ENCODE results near the gene LRP1B.
"Not testable (repeated sequence)": the region's sequence is repeated elsewhere in the genome, so short reads cannot be mapped to it uniquely, and the experiment has no call there.

Gene LRP1B

DNA sequence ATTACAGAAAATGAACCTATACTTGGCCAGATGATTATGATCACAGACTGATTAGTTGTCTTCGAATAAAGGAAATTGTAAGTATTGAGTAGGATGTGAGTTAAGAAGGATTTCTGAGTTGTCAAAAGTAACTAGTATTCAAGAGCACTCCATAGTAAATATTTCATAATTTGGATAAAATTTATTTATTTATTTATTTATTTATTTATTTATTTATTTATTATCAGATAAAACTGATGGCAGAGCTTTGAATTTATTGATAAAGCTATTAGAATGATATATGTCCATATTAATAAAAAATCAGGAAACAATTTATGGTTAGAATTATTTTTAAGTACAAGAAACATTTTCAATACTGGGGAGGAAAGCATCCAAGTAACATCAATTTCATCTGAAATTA, 1634.1 kb downstream of the LRP1B start:
- DNase-seq (ENCODE audit: low read depth in 2 of 2, low spot score in 1 of 2): no peak

DNA sequence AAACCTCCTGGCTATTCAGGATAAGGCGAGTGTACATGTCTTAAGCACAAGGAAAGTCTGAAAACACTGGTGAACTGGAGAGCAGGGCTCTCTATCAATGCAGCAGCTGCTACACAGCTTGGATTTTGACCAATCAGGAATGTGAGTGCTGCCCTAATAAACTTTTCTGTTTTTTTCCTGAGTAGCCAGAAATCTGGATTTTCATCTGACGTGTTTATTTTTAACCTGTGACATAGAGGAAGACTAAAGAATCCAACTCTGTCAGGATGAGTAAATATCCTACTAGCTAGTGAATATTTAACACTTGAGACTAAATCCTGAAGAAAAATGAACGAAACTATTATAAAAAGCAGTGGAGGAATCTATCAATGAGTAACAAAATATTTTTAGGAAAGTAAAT, 1638.9 kb downstream of the LRP1B start:
- no peak for DNase-seq (ENCODE audit: low read depth in 2 of 2, low spot score in 1 of 2)

DNA sequence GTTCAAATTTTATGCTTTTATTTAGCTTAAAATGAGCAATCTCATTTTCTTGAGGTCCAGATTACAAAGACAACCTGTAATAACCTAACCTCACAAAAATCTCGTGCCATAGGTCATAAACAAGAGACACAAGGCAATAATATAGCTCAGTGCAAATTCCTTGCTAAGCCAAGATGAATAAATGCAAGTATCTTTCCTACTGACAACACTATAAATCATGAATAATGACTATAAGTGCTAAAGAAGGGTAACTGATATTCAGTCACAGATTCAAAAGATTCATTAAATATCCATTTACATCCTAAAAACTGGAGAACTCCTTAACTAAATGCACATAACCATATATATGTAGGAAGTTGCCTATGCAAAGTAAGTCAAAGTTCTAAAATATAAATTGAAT, 1641.6 kb downstream of the LRP1B start:
- no peak for DNase-seq (ENCODE audit: low read depth in 2 of 2, low spot score in 1 of 2)

DNA sequence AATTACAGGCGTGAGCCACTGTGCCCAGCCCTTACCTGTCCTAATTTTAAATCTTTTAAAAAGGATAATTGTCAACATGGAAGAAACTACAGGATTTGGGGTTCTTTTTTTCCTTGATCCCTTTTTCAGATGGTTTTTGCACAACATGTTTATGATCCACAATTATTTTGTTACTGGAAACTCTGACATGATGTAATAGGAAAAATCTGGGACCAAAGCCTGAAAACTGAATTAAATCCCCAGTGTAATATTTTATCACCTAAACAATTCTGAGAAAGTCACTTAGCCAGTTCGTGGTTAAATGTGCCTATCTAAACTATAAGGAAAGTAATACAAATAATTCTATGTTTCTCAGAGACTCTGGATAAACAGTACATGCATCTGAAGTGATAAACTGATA, 1649.7 kb downstream of the LRP1B start:
- no peak for DNase-seq (ENCODE audit: low read depth in 2 of 2, low spot score in 1 of 2)

DNA sequence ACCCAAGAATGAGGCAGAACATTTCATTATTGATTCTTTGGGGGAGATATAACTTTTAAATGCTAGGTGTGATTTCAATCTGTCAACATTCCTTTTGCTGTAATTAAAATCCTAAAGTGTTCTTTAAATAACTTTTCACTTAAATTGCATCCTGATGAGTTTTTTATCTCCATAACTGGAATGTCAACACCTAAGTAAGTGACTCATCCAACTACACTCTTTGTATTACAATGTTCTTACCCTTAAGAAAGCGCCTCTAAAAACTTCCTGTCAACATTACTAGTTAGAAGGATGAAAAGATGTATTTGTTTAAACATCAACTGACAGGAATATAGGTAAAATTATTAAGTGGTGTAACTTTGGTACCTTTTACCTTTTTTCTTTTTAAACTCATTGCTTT, 1657.0 kb downstream of the LRP1B start:
- no peak for DNase-seq (ENCODE audit: low read depth in 2 of 2, low spot score in 1 of 2)

DNA sequence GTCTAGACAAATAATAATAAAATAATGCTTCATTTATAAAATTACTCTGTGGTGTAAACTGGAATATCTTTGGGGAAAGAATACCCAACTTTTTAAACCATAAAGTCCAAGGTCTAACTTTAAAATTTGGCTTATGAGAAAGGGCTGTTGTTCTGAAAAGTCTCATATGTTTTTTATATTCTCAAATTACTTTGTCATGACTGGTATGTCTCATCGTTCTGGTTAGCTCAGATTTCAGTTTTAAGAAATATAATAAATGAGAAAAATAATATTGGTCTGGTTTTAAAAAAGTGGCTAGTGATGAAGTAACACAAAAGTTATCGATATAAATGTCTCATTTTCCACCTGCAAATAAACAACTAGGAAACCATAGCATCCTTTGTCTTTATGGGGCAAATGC, 1658.1 kb downstream of the LRP1B start:
- no peak for DNase-seq (ENCODE audit: low read depth in 2 of 2, low spot score in 1 of 2)

DNA sequence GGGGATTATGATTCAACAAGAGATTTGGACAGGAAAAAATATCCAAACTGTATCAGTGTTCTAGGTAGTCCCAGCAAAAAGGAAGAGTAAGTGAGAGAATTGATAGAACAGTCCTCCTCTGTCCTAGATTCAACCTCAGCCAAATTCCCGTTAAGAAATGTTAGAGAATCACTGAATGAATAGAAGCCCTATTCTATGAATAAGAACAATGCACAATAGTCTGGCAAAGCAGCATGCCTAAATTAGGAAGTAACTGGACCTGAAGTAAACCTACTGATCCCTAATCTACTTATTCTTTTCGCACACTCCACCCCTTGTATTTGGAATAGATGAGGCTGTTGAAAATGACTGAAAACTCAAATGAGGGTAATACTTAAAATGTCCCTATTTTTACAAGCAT, 1665.5 kb downstream of the LRP1B start:
- DNase-seq (ENCODE audit: low read depth in 2 of 2, low spot score in 1 of 2): no peak

DNA sequence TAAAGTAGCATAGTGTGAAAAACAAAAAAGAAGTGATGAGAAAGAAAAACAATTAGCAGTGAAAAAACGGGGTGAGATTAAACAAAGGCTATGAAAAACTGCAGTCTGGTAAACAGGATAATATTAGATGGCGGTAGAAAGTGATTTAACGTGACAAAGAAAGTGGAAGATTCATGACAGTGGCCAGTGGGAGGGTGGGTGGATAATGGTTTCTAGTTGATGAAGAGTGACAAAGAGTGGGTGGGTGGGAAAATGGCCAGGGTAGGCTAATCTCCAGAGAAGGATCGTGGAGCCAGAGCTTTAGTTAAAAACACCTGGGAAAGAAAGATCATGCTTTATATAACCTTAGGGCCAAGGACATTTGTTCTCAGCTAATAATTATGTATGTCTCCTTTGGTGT, 1667.8 kb downstream of the LRP1B start:
- no peak for DNase-seq (ENCODE audit: low read depth in 2 of 2, low spot score in 1 of 2)

DNA sequence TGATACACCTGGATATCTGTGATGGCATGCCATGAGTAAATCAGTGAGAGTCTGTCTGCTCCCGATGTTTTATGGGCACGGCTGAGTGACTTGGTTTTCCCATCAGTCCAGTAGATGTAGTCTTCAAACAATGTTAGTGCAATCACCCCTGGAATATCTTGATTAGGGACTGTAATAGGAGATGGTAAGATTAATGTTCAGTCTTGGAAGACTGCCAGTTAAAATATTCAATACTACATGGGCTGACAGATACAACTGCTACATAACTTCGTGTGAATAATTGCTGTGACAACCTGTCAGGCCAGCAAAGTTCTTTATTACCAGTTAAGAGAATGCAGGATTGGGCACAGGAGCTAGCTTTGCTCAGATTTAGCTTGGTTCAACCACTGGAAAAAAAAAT, 1673.3 kb downstream of the LRP1B start:
- no peak for DNase-seq (ENCODE audit: low read depth in 2 of 2, low spot score in 1 of 2)

DNA sequence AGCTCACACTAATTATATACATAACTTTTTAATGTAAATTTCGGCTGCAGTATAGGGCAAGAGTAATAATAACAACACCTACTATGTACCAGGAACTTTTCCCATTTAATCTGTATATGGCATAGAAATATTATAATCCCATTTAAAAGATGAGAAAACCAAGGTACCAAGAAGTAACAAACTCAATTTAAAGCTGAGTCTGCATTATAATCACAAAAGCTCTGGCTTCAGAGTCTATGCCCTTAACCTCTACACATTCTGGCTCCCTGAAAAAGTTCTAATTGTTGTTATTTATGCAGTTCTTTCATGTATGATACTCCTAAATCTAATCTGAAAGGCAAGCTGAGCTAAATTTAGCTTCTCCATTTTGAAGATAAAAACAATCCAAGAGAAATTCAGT, 1675.5 kb downstream of the LRP1B start:
- DNase-seq (ENCODE audit: low read depth in 2 of 2, low spot score in 1 of 2): no peak

DNA sequence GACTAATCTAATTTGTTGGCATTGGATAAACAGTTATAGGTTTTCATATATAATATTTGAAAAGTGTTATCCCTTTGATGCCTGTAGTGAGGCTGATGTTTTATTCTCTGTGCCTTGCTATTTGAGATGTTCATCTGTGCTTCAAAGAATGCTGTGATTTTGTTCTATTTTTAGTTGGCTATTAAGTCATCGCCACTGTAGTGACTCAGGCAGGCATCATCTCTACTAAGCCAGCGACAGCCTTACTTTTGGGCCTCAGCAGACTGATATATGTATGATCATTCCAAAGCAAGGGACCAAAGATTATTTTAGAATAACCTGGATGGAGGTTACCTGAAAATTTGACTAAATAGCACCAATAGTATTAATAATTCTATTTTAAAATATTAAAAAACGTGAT, 1676.1 kb downstream of the LRP1B start:
- no peak for DNase-seq (ENCODE audit: low read depth in 2 of 2, low spot score in 1 of 2)

DNA sequence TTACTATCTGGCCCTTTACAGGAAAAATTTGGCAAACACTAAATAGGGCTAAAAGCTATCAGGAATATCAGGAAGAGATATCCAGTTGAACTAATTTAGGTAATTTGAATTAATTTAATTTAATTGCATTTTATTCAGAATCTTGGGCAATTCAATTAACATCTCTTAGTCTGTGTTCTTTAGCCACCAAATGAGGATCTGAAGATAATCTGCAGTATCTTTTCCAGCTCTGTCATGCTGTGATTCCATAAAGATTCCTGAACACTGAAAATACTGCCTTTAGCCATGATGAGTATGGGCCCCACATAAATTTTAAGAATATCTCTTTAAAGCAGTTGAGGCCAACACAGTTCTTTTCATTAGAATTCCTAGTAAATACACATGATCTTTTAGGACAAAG, 1679.5 kb downstream of the LRP1B start:
- no peak for DNase-seq (ENCODE audit: low read depth in 2 of 2, low spot score in 1 of 2)

DNA sequence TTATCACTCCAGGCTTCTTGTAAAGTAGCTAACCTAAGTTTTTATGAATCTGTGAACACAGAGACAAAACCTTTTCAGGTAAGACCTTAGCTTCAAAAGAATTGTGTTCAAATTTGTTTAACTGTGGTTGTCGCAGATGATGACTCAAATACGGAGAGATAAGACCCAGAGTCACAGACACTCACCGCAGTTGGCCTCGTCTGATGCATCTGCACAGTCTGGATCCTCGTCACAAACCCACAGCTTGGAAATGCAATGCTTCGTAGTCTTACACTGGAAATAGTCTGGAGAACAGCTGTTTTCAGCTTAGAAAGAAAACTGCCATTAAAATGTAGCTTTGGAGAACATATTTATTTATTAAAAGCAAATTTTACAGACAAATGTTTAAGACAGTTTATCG, 1688.5 kb downstream of the LRP1B start:
- DNase-seq (ENCODE audit: low read depth in 2 of 2, low spot score in 1 of 2): no peak

DNA sequence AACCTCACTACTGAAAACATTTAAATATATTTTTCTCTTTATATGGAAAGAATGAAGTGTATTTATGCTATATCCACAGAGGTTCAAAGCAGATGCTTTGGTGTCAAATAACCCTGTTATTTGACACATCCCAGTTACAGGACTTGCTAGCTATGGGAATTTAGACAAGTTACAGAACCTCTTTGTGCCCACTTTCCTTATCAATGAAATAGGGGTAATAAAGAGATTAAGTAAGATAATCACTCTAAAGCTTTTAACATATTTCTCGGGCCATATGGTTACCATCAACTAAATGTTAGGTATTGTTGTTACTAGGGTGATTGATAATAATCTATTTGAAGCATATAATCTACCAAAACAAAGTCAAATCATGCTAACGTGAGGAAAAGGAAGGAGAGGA, 1690.0 kb downstream of the LRP1B start:
- DNase-seq (ENCODE audit: low read depth in 2 of 2, low spot score in 1 of 2): no peak

DNA sequence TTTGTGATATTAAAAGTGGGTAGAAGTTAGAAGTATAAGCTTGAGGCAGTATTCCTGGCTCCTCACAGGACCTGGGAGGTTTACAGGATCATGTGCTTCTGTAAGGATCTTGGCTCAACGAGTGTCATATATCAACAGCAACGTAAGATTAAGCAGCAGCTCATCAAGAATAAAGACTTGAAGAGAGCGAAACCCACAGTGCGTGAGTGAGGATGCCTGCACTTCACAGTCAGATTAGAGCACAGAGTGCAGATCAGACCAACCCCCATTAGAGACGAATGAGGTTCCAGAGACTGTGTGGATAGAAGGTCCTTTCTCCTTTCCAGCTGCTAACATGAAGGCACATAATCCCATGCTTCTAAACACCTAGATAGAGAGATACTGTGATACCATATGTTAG, 1693.9 kb downstream of the LRP1B start:
- no peak for DNase-seq (ENCODE audit: low read depth in 2 of 2, low spot score in 1 of 2)

DNA sequence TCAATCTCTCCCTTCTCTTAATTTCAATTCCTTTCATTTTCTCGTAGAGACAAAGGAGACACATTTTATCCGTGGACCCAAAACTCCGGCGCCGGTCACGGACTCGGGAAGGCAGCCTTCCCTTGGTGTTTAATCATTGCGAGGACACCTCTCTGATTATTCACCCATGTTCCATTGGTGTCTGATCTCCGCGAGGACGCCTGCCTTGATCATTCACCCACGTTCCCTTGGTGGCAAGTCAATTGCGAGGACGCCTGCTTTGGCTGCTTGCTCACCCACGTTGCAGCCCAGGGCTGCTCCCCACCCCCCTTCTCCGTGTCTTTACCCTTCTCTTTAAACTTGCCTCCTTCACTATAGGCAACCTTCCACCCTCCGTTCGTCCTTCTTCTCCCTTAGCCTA, 1703.8 kb downstream of the LRP1B start:
- not testable (repeated sequence) for DNase-seq (ENCODE audit: low read depth in 2 of 2, low spot score in 1 of 2)

DNA sequence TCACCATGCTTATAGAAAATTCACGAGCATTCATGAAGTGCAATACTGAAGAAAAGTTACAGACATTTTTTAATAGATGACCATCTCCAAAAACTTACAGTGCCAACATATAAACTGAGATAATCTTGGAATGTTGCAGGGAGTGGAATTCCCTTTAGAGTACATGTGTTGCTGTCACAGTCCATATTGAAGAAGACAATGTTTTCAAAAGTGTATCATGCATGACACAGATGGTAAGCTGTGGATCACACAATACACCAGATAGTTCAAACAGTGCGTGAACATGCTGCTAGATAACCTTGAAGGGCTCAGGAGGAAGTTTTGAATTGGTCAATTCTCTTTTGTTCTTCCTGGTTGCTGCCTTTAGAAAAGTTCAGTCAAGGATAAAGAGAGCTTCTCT, 1706.3 kb downstream of the LRP1B start:
- DNase-seq (ENCODE audit: low read depth in 2 of 2, low spot score in 1 of 2): no peak

DNA sequence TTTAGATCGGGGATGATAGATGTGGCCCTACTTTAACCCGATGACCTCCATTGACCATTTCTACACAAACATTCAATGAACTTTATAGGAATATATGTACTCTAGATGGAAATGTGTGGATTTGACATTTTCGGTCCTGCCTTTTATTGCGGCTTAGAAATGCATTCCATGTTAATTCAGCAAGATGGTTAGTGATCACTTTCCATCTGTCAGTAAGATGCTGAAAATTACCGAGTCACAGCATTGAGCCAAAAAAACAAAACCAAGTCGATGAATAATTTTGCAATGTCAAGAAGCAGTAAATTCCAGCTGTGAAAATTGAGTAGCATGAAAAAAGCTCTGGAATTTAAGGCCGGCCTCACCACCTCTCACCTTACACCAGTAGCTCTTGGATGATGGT, 1708.1 kb downstream of the LRP1B start:
- DNase-seq (ENCODE audit: low read depth in 2 of 2, low spot score in 1 of 2): no peak

DNA sequence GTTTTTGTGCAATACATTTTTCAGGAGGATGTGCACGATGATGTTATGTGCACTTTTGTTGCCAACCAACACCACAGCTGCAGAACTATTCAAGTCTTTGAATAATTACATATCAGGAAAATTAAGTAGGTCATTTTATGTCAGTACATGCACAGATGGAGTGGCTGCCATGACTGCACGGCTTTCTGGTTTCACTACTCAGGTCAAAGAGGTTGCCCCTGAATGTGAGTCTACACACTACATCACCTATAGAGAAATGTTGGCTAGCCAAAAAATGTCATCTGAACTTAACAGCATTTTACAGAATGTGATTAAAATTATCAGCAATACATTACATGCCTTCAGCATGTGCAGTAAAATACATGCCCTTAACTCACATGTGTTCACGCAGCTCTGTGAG, 1713.3 kb downstream of the LRP1B start:
- DNase-seq (ENCODE audit: low read depth in 2 of 2, low spot score in 1 of 2): no peak

DNA sequence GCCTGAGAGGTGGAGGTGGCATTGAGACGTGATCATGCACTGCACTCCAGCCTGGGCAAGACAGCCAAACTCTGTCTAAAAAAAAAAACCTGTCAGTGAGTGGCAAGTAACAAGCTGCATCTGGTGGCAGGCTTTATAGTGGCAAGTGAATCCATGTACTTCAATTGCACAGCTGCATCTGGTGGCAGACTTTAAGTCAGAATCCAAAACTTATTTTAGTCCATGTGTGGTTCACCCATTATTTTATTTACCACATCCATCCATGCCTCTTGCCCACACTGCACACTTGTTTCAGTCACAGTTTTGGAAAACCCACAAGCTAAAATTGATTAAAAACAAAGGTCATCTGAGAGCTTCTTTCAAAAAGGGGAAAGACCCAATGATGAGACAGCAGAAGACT, 1714.2 kb downstream of the LRP1B start:
- DNase-seq (ENCODE audit: low read depth in 2 of 2, low spot score in 1 of 2): no peak

DNA sequence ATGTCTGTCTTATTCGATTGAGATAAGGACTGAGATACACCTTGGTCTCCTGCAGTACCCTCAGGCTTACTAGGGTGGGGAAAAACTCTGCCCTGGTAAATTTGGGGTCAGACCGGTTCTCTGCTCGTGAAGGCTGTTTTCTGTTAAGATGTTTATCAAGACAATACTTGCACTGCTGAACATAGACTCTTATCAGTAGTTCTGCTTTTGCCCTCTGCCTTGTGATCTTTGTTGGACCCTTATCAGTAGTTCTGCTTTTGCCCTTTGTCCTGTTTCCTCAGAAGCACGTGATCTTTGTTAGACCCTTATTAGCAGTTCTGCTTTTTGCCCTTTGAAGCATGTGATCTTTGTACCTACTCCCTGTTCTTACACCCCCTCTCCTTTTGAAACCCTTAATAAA, 1715.8 kb downstream of the LRP1B start:
- DNase-seq (ENCODE audit: low read depth in 2 of 2, low spot score in 1 of 2): not testable (repeated sequence)

DNA sequence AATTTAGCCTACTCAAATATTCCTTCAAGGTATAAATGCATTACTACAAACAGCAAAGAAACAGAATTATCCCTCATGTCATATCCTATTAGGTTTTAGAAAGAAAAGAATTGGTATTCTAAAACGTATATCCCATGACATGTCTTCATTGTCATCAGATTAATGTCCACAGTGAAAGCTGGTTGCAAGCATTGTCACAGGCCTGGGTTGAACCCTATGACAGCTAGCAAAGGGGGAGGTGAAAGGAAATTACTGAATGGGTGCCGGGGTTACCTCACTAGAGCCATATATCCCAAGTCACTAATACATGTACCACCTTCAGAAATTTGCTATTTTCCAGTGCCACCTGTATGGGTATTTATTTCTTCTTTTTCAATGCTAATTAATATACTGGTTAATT, 1720.1 kb downstream of the LRP1B start:
- DNase-seq (ENCODE audit: low read depth in 2 of 2, low spot score in 1 of 2): no peak

DNA sequence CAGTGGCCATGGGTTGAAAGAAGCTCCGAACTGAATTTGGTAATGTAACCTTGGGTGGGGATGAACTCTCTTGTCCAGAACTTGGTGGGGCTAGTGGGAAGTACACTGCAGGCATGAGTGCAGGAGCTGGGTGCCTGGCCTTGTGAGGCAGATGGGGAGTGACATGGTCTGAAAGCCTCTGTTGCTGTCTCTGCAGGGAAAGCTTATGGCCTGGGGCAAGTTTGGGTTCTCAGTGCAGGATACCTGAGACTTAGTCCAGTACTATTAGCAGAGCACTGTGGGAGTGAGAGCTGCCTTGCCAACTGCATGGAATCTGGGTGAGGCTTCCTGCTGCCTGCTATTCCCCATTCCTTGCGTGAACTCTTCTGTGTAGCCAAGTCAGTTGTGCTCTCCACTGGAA, 1729.8 kb downstream of the LRP1B start:
- DNase-seq (ENCODE audit: low read depth in 2 of 2, low spot score in 1 of 2): no peak

DNA sequence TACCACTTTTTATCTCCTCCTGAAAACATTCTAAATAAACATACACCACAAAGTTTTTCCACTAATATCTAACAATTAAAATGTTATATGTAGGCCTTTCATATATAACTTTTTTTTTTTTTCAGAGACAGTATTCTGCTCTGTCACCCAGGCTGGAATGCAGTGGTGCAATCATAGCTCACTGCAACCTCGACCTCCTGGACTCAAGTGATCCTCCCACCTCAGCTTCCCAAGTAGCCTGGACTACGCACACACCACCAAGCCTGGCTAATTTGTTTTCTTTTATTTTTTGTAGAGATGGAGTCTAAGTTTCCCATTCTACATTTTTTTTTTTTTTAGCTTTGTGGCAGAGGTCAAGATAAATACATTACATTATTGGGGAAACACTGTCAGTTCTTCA, 1738.0 kb downstream of the LRP1B start:
- DNase-seq (ENCODE audit: low read depth in 2 of 2, low spot score in 1 of 2): no peak

All from stimulated activated CD8-positive, alpha-beta memory T cell treated with anti-CD3 and anti-CD28 coated beads, Interleukin-4, amount 100 ng/mL, for 1 hour (primary cell).